OCI-LY1 (cell line): ENCODE results near the gene EPB41L4A.

Experiments
- CTCF ChIP-seq: fragments of 200-600 bp; sonication (generic), shearing (Covaris generic); IDR thresholded peaks from 2 replicates; pipeline ENCODE4 v1.5.1; 2017; ENCODE audit warnings: mild to moderate bottlenecking, antibody characterized with exemption, low read length, moderate library complexity, mixed read lengths
- EZH2 ChIP-seq: fragments of 200-600 bp; sonication (generic), shearing (Covaris generic); IDR thresholded peaks from 2 replicates; pipeline ENCODE4 v1.8.0; 2017; ENCODE audit warnings: borderline replicate concordance, mixed run types, mild to moderate bottlenecking, antibody characterized with exemption, low read length, moderate library complexity, mixed read lengths

DNA sequence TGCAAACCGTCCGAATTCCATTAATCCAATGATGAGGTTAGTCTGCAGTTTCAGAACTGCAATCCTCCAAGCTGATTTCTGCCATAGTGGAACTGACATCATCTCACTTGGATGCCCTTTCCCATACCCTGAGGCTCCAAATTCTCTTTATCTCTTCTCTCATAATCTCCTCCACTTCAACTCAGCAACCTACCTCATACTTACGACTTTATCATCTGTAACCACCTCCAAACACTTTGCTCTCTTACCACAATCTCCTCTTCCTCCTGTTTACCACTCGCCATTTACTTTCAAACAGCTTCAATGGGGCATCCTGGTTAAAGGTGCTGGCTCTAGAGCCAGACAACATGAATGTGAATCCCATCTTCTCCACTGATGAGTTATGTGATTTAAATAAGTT, 223.2 kb downstream of the EPB41L4A start:
- TF ChIP-seq CTCF (no peak), EZH2 (no peak)
